Osteoblast (primary cell): Measurements from ENCODE around the gene STK32C. TPM values are rescaled to one million over a fixed set of nuclear protein-coding genes. Genes with fewer than 3 reads are reported as not detected.
A peak's percentile ranks its signal among the peaks of the same experiment; 100 is the strongest.

Experiments used
- DNase-seq: peaks from one replicate; pipeline ENCODE4 v3.0.0; 2011; ENCODE audit warnings: low spot score, mixed read lengths; ENCODE audit not compliant: insufficient read length; ENCODE audit errors: missing footprints
- H2AFZ ChIP-seq: 2 replicates; pipeline ENCODE4 v1.6.0; 2011; ENCODE audit warnings: mild to moderate bottlenecking, low read length
- H3K27ac ChIP-seq: 2 replicates; pipeline ENCODE4 v1.5.1; 2011; ENCODE audit warnings: mild to moderate bottlenecking, low read depth, low read length, moderate library complexity
- H3K27me3 ChIP-seq: 2 replicates; pipeline ENCODE4 v1.6.0; 2012; ENCODE audit warnings: mild to moderate bottlenecking, control low read depth, inconsistent platforms, low read length, moderate library complexity; ENCODE audit not compliant: insufficient read depth
- H3K36me3 ChIP-seq: 2 replicates; pipeline ENCODE4 v1.5.1; 2011; ENCODE audit warnings: mild to moderate bottlenecking, low read length, control low read depth, moderate library complexity; ENCODE audit not compliant: insufficient read depth
- H3K4me1 ChIP-seq: 2 replicates; pipeline ENCODE4 v1.5.1; 2011; ENCODE audit warnings: mild to moderate bottlenecking, low read length, control low read depth, moderate library complexity; ENCODE audit not compliant: insufficient read depth
- H3K4me2 ChIP-seq: 2 replicates; pipeline ENCODE4 v1.6.0; 2011; ENCODE audit warnings: mild to moderate bottlenecking, low read length; ENCODE audit not compliant: insufficient read depth
- H3K4me3 ChIP-seq: fragments of 200-600 bp; sonication (generic); 3 replicates; pipeline ENCODE4 v1.5.1; 2012; ENCODE audit warnings: mild to moderate bottlenecking, low read length, inconsistent platforms; ENCODE audit not compliant: insufficient read depth
- H3K79me2 ChIP-seq: 2 replicates; pipeline ENCODE4 v1.6.0; 2012; ENCODE audit warnings: mild to moderate bottlenecking, low read length, control low read depth, inconsistent platforms; ENCODE audit not compliant: insufficient read depth
- H3K9me3 ChIP-seq: 2 replicates; pipeline ENCODE4 v1.5.1; 2011; ENCODE audit warnings: low read depth, low read length, control low read depth
- H4K20me1 ChIP-seq: 2 replicates; pipeline ENCODE4 v1.6.0; 2012; ENCODE audit warnings: mild to moderate bottlenecking, low read length, control low read depth; ENCODE audit not compliant: insufficient read depth
- total RNA-seq: library from RNA; depleted of rRNA; stranded (reverse); fragments of >200 nt; gene quantifications from 2 replicates; pipeline ENCODE4 v1.2.3, GENCODE V29; 2012
- TF ChIP-seq, protein P1 (sequence below): IDR thresholded peaks from 2 replicates; pipeline ENCODE4 v1.5.1; 2011; ENCODE audit warnings: mild to moderate bottlenecking, low read depth, low read length, moderate library complexity; ENCODE audit errors: extremely low read depth

The STK32C gene
- total RNA-seq, 1 donor, result 14.5 TPM

DNA sequence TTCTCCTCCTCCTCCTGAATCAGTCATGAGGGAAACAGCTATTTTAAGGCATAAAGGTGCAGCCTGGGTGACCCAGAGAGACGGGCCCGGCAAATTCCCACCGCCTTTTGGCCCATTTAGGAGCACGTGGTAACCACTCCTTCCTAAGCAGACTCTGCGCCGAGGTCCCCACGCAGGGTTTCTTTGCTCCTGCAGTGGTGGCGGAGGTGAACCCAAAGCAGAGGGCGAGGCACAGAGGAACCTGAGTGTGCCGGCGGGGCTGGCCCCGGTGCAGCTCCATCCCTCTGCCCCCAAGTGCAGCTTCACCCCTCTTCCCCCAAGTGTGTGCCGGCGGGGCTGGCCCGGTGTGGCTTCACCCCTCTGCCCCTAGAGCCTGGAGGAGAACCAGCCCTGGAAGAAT, 70.4 kb downstream of the STK32C start:
- Histone ChIP-seq H3K9me3 (no peaks in the 10 kb centered on the region), H3K4me3 (no peak overlapping the region), H2AFZ (no peak overlapping the region), H4K20me1 (no peaks in the 10 kb centered on the region), H3K79me2 (no peaks in the 10 kb centered on the region), H3K27me3 (no peaks in the 10 kb centered on the region), H3K27ac (no peak overlapping the region), H3K4me1 (no peaks in the 10 kb centered on the region), H3K4me2 (no peak overlapping the region), H3K36me3 (no peaks in the 10 kb centered on the region)
- TF ChIP-seq, protein P1, sequence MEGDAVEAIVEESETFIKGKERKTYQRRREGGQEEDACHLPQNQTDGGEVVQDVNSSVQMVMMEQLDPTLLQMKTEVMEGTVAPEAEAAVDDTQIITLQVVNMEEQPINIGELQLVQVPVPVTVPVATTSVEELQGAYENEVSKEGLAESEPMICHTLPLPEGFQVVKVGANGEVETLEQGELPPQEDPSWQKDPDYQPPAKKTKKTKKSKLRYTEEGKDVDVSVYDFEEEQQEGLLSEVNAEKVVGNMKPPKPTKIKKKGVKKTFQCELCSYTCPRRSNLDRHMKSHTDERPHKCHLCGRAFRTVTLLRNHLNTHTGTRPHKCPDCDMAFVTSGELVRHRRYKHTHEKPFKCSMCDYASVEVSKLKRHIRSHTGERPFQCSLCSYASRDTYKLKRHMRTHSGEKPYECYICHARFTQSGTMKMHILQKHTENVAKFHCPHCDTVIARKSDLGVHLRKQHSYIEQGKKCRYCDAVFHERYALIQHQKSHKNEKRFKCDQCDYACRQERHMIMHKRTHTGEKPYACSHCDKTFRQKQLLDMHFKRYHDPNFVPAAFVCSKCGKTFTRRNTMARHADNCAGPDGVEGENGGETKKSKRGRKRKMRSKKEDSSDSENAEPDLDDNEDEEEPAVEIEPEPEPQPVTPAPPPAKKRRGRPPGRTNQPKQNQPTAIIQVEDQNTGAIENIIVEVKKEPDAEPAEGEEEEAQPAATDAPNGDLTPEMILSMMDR, result no peak
- DNase-seq, result no peak

DNA sequence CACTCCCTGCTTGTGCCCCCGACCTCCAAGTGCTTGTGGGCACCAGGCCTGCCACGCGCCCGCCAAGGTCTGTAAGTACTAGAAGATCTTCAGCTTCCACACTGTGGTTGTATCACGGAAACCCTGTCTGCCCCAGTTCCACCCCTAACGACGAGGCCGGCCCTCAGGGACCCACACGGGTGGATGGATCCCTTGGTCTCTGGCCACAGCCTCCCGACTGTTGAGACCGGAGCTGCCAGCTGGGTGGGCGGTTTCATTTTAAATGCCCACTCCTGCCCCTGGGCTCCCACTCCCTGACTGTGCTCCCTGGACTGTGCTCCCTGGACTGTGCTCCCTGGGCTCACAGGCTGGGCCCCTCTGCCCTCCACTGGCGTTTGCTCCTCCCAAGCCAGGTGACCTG, 70.9 kb downstream of the STK32C start:
- Histone ChIP-seq H3K79me2 (no peaks in the 10 kb centered on the region), H3K4me3 (no peak overlapping the region), H3K27ac (no peak overlapping the region), H3K9me3 (no peaks in the 10 kb centered on the region), H3K4me1 (no peaks in the 10 kb centered on the region), H4K20me1 (no peaks in the 10 kb centered on the region), H3K4me2 (no peak overlapping the region), H2AFZ (no peak overlapping the region), H3K36me3 (no peaks in the 10 kb centered on the region), H3K27me3 (no peaks in the 10 kb centered on the region)
- TF ChIP-seq, protein P1, result no peak
- DNase-seq, result peak; percentile 72

DNA sequence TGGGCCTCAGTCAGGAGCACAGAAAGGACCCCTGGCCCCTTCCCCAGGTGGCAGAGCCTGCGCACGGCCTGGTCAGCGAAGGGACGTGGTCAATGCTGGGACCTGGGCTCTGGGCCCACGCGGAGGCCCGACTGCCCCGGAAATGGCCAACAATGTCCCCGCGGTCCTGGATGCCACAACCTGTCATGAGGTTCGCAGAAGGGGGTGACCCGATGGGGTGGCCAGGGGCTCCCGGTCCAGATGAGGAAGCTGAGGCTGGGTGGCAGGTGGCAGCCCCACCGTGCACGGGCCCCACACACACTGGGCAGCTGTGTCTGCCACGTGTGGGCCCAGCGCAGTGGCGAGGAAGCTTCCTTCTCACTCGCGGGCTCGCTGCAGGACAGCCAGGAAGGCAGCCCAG, 71.6 kb downstream of the STK32C start:
- H3K79me2 ChIP-seq, result no peaks in the 10 kb centered on the region
- TF ChIP-seq, protein P1, result no peak
- no peak overlapping the region for H2AFZ ChIP-seq
- H3K4me2 ChIP-seq, result no peak overlapping the region
- H3K36me3 ChIP-seq, result no peaks in the 10 kb centered on the region
- no peak for DNase-seq
- no peaks in the 10 kb centered on the region for H3K27me3 ChIP-seq
- no peaks in the 10 kb centered on the region for H4K20me1 ChIP-seq
- no peaks in the 10 kb centered on the region for H3K9me3 ChIP-seq
- no peak overlapping the region for H3K27ac ChIP-seq
- H3K4me1 ChIP-seq, result no peaks in the 10 kb centered on the region
- no peak overlapping the region for H3K4me3 ChIP-seq

DNA sequence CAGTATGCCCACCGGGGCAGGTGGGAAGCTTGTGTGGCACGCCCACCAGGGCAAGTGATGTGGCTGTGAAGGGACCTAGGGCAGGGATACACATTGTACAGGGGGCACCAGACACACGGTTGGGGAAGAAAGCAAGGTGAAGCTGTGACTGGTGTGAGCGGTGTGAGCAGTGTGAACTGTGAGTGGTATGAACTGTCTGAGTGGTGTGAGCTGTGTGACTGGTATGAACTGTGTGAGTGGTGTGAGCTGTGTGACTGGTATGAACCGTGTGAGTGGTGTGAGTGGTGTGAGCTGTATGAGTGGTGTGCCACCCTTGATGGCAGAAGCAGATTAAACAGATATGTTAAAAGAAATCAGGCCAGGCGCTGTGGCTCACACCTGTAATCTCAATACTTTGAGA, 72.9 kb downstream of the STK32C start:
- Histone ChIP-seq H3K27ac (no peak overlapping the region), H3K27me3 (no peaks in the 10 kb centered on the region), H3K4me3 (no peak overlapping the region), H3K79me2 (no peaks in the 10 kb centered on the region), H3K4me1 (no peaks in the 10 kb centered on the region), H3K36me3 (no peaks in the 10 kb centered on the region), H3K9me3 (no peaks in the 10 kb centered on the region), H3K4me2 (no peak overlapping the region), H4K20me1 (no peaks in the 10 kb centered on the region), H2AFZ (no peak overlapping the region)
- TF ChIP-seq, protein P1, result no peak
- DNase-seq, result no peak
